ENCODE results near the gene ZFAND3. TPM values are rescaled to one million over a fixed set of nuclear protein-coding genes. Genes with fewer than 3 reads are reported as not detected.

Gene ZFAND3
- total and polyA plus RNA-seq, 2 experiments from 2014 or later, result 16.9 to 28.2 TPM

- TF ChIP-seq ETS1 (IDR thresholded peaks at IDR 0.05), result no peak
Measured at GRCh38 chr6:37814374-37814773, 5.2 kb upstream of the ZFAND3 start (continued).

- H3K27ac ChIP-seq (ENCODE audit: low read depth), result 0 out of 2 replicates have a peak overlapping the region, but pooled peaks have one; percentile 1
- Mint-ChIP-seq H3K4me1 (peaks cover 25% of the 10 kb centered on the region), H3K4me3 (peak overlapping the region; percentile 25), H3K9me3 (peaks cover 3% of the 10 kb centered on the region; the same call in 1 of the 3 replicates), H3K27ac (no peak overlapping the region), H3K36me3 (ENCODE audit: low read depth) (no peaks in the 10 kb centered on the region; the same call in 2 of the 3 replicates), H3K27me3 (ENCODE audit: insufficient read depth, low read depth, poor library complexity) (peaks cover 11% of the 10 kb centered on the region)
- H3F3A ChIP-seq (replicated peaks; ENCODE audit: low read depth), result no peaks in the 10 kb centered on the region
- H3K36me3 ChIP-seq (ENCODE audit: insufficient read depth), result no peaks in the 10 kb centered on the region
- ATAC-seq (no peak), DNase-seq (ENCODE audit: low spot score) (peak; percentile 57)
- peaks cover 16% of the 10 kb centered on the region for H3K79me2 ChIP-seq (replicated peaks; ENCODE audit: insufficient read depth)
- H3K9me2 ChIP-seq (ENCODE audit: insufficient read depth), result no peaks in the 10 kb centered on the region
- no peaks in the 10 kb centered on the region for H3K27me3 ChIP-seq (ENCODE audit: insufficient read depth)
- H3K4me2 ChIP-seq, result peak overlapping the region; percentile 85; the same call in 1 of the 2 replicates
- H2AFZ ChIP-seq, result no peak overlapping the region
- H4K20me1 ChIP-seq (replicated peaks; ENCODE audit: insufficient read depth), result peaks cover 10% of the 10 kb centered on the region
- peaks cover 26% of the 10 kb centered on the region for H3K4me1 ChIP-seq (ENCODE audit: insufficient read depth)
- peak overlapping the region; percentile 27 for H3K4me3 ChIP-seq
- no peak for TF ChIP-seq NANOG (IDR thresholded peaks at IDR 0.05; ENCODE audit: borderline replicate concordance)
- no peak for TF ChIP-seq EZH2phosphoT487 (IDR thresholded peaks at IDR 0.05; ENCODE audit: unreplicated experiment)
- TF ChIP-seq ZNF114 (CRISPR knock-in tag; IDR thresholded peaks at IDR 0.05), result no peak
- no peak for TF ChIP-seq ZNF462 (CRISPR knock-in tag; IDR thresholded peaks at IDR 0.05)
- no peak for TF ChIP-seq STAT1 (IDR thresholded peaks at IDR 0.05; ENCODE audit: unreplicated experiment)
- TF ChIP-seq, protein P1, sequence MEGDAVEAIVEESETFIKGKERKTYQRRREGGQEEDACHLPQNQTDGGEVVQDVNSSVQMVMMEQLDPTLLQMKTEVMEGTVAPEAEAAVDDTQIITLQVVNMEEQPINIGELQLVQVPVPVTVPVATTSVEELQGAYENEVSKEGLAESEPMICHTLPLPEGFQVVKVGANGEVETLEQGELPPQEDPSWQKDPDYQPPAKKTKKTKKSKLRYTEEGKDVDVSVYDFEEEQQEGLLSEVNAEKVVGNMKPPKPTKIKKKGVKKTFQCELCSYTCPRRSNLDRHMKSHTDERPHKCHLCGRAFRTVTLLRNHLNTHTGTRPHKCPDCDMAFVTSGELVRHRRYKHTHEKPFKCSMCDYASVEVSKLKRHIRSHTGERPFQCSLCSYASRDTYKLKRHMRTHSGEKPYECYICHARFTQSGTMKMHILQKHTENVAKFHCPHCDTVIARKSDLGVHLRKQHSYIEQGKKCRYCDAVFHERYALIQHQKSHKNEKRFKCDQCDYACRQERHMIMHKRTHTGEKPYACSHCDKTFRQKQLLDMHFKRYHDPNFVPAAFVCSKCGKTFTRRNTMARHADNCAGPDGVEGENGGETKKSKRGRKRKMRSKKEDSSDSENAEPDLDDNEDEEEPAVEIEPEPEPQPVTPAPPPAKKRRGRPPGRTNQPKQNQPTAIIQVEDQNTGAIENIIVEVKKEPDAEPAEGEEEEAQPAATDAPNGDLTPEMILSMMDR (conservative IDR thresholded peaks at IDR 0.05; ENCODE audit: low read depth in 2 of 2), result no peak
- no peak for TF ChIP-seq ZNF331 (CRISPR knock-in tag; IDR thresholded peaks at IDR 0.05; ENCODE audit: low read depth)
- TF ChIP-seq CREB1 (CRISPR knock-in tag; IDR thresholded peaks at IDR 0.05; ENCODE audit: low read depth), result no peak
- no peak for TF ChIP-seq REST (IDR thresholded peaks at IDR 0.05; ENCODE audit: unreplicated experiment)
- no peak for TF ChIP-seq JUNB (IDR thresholded peaks at IDR 0.05; ENCODE audit: unreplicated experiment)
- no peak for TF ChIP-seq EZH2 (IDR thresholded peaks at IDR 0.05; ENCODE audit: low read depth, unreplicated experiment)
Measured at GRCh38 chr6:37816599-37817375, 2.7 kb upstream of the ZFAND3 start.

All from GM23338 (cell line).